Measurements from ENCODE around the gene SH3PXD2B. TPM values are rescaled to one million over a fixed set of nuclear protein-coding genes. Genes with fewer than 3 reads are reported as not detected.
"Not testable (repeated sequence)": the region's sequence is repeated elsewhere in the genome, so short reads cannot be mapped to it uniquely, and the experiment has no call there.

SH3PXD2B gene
- total RNA-seq, 1 experiment from 2014 or later: 15.2 TPM

DNA sequence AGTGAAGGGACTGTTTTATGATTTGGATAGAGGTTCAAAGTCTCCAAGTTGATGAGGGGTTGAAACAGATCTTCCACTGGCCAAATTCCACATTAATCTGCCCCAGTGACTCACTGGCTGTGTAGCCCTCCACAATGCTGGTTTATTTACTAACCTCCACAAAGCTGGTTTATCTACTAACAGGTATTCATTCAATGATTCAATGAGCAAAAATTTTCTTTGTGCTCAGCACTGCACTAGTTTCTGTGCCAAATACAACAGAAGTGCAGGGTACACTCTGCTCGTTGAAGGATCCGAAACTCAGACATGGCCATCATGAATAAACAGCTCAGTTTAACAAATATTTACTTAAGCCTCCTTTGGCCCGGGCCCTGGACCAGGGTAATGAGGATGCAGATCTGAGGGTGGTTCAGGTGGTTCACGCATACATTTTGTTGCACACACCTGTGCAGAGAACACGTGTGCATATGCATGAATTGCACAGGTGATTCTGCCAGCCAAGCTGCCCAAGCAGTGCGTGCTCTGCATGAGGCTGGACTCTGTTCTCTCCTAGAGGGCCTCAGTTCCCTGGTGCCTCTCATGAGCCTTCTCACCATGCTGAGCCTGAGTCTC is 71.0 kb downstream of the SH3PXD2B start:
- DNase-seq: peak; percentile 71
- no peaks in the 10 kb centered on the region for H3K27me3 ChIP-seq
- H3K9me3 ChIP-seq: no peaks in the 10 kb centered on the region
- no peak overlapping the region for H3K4me3 ChIP-seq
- H3K36me3 ChIP-seq: peaks cover 51% of the 10 kb centered on the region

DNA sequence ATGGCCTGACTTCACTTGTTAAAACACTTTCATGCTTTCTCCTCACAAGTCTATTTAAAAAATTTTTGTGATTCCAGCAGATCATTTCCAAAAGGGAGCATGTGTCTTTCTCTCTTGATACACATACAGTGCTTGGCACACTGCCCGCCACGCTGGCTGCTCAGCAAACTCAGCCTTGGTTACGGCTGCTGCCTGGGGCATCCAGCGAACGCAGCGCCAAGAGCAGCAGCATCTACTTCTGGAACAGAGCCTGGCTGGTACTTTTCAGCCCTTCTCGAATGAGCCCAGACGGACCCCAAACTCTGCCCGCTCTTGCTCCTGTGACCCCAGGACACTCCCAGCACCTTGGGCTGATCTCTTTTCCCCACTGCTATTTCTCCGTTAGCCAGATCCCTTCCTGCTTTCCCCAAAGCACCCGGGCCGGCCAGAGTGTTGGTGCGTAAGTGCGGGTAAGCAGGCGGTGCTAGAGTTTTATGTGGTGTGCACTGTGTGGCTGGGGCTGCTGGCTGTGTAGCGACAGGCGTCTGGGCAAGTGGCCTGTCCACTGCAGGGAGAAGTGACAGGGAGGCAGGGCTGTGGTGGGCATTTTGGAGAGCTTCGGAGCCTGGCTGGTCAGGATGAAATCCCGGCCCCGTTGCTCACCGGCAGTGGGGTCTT is 73.2 kb downstream of the SH3PXD2B start:
- Histone ChIP-seq H3K4me3 (no peak overlapping the region), H3K9me3 (no peaks in the 10 kb centered on the region), H3K36me3 (peaks cover 53% of the 10 kb centered on the region), H3K27me3 (no peaks in the 10 kb centered on the region)
- peak; percentile 46 for DNase-seq

GRCh38 chr5:172380301-172380986 is 73.9 kb downstream of the SH3PXD2B start:
- Histone ChIP-seq H3K4me3 (no peak overlapping the region), H3K9me3 (no peaks in the 10 kb centered on the region), H3K36me3 (peaks cover 49% of the 10 kb centered on the region), H3K27me3 (no peaks in the 10 kb centered on the region)
- DNase-seq: no peak

DNA sequence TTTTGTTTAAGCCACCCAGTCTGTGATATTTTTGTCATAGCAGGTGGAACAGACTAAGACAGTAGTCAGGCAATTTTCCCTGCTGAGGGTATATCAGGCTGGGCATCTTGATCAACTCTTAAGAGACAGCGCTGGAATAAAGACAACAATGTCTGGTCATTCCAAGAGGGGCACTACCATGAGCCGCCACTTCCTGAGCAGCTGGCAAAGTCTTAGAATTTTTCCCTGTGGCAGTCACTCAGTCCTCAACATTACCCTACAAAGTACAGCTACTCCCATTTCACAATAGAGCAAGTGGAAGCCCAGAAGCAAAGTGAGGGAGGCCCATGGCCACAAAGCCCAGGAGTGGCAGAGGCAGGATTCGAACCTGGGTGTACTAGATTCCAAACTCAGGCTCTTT is 74.8 kb downstream of the SH3PXD2B start:
- peaks cover 53% of the 10 kb centered on the region for H3K36me3 ChIP-seq
- no peaks in the 10 kb centered on the region for H3K27me3 ChIP-seq
- H3K4me3 ChIP-seq: no peak overlapping the region
- peak; percentile 55 for DNase-seq
- H3K9me3 ChIP-seq: no peaks in the 10 kb centered on the region

GRCh38 chr5:172377856-172378255 is 76.5 kb downstream of the SH3PXD2B start:
- Histone ChIP-seq H3K27me3 (no peaks in the 10 kb centered on the region), H3K4me3 (no peak overlapping the region), H3K9me3 (peaks cover under 1% of the 10 kb centered on the region), H3K36me3 (peaks cover 63% of the 10 kb centered on the region)
- no peak for DNase-seq

DNA sequence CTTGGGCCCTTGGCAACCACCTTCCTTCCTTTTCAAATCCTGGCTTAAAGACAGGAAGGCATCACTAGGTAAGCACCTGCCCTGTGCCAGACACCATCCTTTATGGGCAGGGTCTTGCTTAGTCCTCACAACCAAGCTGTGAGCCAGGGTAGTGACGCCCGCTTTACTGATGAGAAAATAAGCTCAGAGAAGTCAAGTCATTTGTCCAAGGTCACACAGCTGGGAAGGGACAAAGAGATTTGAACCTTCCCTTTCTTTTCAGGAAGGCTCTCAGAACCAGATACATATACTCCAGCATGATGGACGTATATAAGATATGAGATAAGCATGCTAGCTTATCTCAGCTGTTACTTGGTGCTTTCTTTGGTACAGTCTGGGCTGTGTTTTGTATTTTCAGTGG is 76.9 kb downstream of the SH3PXD2B start:
- no peak for DNase-seq
- Histone ChIP-seq H3K9me3 (peaks cover 5% of the 10 kb centered on the region), H3K36me3 (peaks cover 67% of the 10 kb centered on the region), H3K27me3 (no peaks in the 10 kb centered on the region), H3K4me3 (no peak overlapping the region)

- no peaks in the 10 kb centered on the region for H3K27me3 ChIP-seq
- no peak for DNase-seq
- peaks cover 65% of the 10 kb centered on the region for H3K36me3 ChIP-seq
- no peak overlapping the region for H3K4me3 ChIP-seq
- peaks cover 25% of the 10 kb centered on the region for H3K9me3 ChIP-seq
Observed at GRCh38 chr5:172374783-172375182, 79.5 kb downstream of the SH3PXD2B start.

- DNase-seq: no peak
- Histone ChIP-seq H3K36me3 (peaks cover 68% of the 10 kb centered on the region), H3K4me3 (no peak overlapping the region), H3K27me3 (no peaks in the 10 kb centered on the region), H3K9me3 (peaks cover 25% of the 10 kb centered on the region)
Observed at GRCh38 chr5:172373680-172374079, 80.6 kb downstream of the SH3PXD2B start.

- no peaks in the 10 kb centered on the region for H3K27me3 ChIP-seq
- DNase-seq: no peak
- H3K4me3 ChIP-seq: no peak overlapping the region
- peaks cover 59% of the 10 kb centered on the region for H3K36me3 ChIP-seq
- peaks cover 25% of the 10 kb centered on the region for H3K9me3 ChIP-seq
Observed at GRCh38 chr5:172371684-172372083, 82.6 kb downstream of the SH3PXD2B start.

- Histone ChIP-seq H3K9me3 (peaks cover 25% of the 10 kb centered on the region), H3K36me3 (peaks cover 59% of the 10 kb centered on the region), H3K4me3 (no peak overlapping the region), H3K27me3 (no peaks in the 10 kb centered on the region)
- no peak for DNase-seq
Observed at GRCh38 chr5:172370648-172371545, 83.4 kb downstream of the SH3PXD2B start.

DNA sequence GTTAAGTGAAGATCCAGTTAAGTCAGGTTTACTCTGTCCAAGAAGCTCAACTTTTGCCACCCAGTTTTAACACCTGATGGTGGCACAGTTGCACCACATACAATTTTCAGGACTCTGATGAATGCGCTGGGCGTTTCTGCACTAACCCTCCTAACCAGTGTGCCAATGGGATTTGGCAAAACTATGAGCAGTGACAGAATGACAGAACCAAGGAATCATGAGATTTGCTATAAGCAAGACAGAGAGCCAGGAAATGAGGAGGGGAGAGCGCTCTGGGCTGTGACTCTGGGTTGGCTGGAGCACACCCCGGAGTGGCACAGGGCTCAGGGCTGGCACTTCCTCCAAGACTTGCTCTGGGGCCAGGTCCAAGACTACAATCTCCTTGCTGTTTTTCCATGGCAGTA is 84.1 kb downstream of the SH3PXD2B start:
- Histone ChIP-seq H3K36me3 (peaks cover 55% of the 10 kb centered on the region), H3K27me3 (no peaks in the 10 kb centered on the region), H3K9me3 (peaks cover 25% of the 10 kb centered on the region), H3K4me3 (no peak overlapping the region)
- DNase-seq: no peak

- H3K4me3 ChIP-seq, H3K27me3 ChIP-seq, DNase-seq: not testable (repeated sequence)
- Histone ChIP-seq H3K9me3 (peaks cover 25% of the 10 kb centered on the region), H3K36me3 (peaks cover 53% of the 10 kb centered on the region)
Observed at GRCh38 chr5:172368699-172369098, 85.6 kb downstream of the SH3PXD2B start.

DNA sequence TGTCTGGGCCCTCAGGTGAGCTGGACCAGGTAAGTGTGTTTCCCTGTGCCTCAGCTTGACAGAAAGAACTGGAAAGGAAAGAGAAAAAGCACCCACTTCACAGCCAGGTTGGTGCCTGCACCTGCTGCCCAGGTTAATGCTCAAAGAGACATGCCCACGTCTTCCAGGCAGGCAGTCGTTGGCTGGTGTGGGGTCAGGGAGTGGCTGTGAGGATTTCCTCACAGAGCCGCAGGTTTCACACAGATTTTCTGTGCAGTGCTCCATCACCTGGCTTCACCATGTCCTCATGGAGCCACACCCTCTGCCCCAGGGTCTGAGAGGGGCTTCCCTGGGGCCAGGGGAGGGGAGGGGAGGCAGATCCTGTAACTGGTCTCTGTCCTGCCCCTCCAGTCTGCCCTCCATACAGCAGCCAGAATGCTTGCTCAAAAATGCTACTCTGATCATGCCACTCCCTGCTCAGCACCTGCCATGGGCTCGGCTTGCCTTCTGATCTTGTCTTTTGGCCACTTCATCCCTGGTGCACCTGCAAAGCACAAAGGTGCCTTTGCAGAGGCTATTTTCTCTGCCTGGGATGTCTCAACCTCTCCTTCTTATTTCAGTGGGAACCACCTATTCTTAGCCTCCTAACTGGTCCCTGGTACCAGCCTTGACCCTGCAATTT is 88.2 kb downstream of the SH3PXD2B start:
- Histone ChIP-seq H3K4me3 (no peak overlapping the region), H3K36me3 (peaks cover 45% of the 10 kb centered on the region), H3K27me3 (no peaks in the 10 kb centered on the region), H3K9me3 (peaks cover 8% of the 10 kb centered on the region)
- DNase-seq: no peak

DNA sequence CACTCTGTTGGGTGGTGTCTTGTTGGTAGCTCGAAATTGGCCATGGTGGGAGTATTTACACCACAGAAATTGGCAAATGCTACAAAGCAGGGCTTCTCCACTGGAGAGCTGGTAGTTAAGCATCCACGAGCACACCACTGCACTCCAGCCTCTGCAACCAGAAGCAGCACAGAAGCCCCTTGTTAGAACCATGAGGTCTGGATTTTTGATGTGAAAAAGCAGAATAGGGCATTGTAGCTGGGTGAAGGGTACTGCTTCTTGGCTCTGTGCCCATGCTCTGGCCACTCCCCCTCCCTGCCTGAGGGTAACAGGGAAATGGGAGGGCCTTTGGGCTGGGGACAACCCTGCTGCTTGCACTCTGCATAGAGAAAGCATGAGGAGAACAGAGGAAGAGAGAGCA is 89.6 kb downstream of the SH3PXD2B start:
- H3K36me3 ChIP-seq: peaks cover 45% of the 10 kb centered on the region
- no peaks in the 10 kb centered on the region for H3K9me3 ChIP-seq
- H3K4me3 ChIP-seq: no peak overlapping the region
- H3K27me3 ChIP-seq: no peaks in the 10 kb centered on the region
- DNase-seq: no peak

GRCh38 chr5:172362755-172363154 is 91.6 kb downstream of the SH3PXD2B start:
- Histone ChIP-seq H3K9me3 (no peaks in the 10 kb centered on the region), H3K27me3 (no peaks in the 10 kb centered on the region), H3K4me3 (no peak overlapping the region), H3K36me3 (peaks cover 55% of the 10 kb centered on the region)
- DNase-seq: peak; percentile 8

DNA sequence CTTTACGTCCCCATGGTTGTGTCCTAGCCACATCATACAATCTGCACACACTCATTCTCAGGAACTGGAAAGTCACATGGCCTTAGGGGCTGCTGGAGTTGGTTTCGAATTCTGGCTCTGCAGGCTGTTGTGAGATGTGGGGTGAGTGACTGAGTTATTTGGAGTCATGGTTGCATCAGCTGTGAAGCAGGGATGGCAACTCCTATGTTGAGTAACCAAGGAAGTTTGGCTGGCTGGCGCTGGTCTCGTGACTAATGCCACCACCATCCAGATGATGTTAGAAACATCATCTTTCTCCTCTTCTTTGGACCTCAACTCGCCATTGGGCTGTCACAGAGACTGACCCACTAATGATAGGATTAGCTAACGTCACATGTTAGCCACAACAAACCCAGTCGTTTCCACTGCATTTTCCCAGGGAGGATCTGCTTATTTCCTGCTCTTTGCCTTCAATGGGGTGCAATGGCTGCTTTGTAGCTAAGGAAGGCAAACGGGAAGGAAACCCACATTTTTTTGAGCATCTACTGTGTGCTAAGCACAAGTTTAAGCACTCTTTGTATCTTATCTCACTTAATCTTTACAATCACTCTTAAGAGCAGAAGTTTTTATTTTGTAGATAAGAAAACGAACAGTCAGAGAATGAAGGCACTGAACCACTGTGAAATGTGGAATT is 92.6 kb downstream of the SH3PXD2B start:
- Histone ChIP-seq H3K9me3 (no peaks in the 10 kb centered on the region), H3K36me3 (peaks cover 59% of the 10 kb centered on the region), H3K4me3 (no peak overlapping the region), H3K27me3 (no peaks in the 10 kb centered on the region)
- DNase-seq: peak; percentile 99
